22Rv1 (cell line): ENCODE data around the gene SNAPC3.
A peak's percentile ranks its signal among the peaks of the same experiment; 100 is the strongest.

Experiments used
- H3K27ac ChIP-seq: fragments of 450-650 bp; 2 replicates; pipeline ENCODE4 v1.5.1; 2017
- CTCF ChIP-seq: fragments of 450-650 bp; IDR thresholded peaks from 2 replicates; pipeline ENCODE4 v1.5.1; 2017; ENCODE audit warnings: mild to moderate bottlenecking
- ZFX ChIP-seq: fragments of 450-650 bp; IDR thresholded peaks from 2 replicates; pipeline ENCODE4 v1.6.1; 2017; ENCODE audit warnings: antibody characterized with exemption, borderline replicate concordance

SNAPC3 gene

GRCh38 chr9:15480028-15480427, 57.4 kb downstream of the SNAPC3 start:
- TF ChIP-seq ZFX (no peak), CTCF (no peak)
- H3K27ac ChIP-seq = no peak overlapping the region

GRCh38 chr9:15482146-15482545, 59.5 kb downstream of the SNAPC3 start:
- no peak for TF ChIP-seq CTCF
- no peak for TF ChIP-seq ZFX
- H3K27ac ChIP-seq = no peak overlapping the region

- TF ChIP-seq CTCF (no peak), ZFX (no peak)
- no peak overlapping the region for H3K27ac ChIP-seq
Observed at GRCh38 chr9:15484802-15485201, 62.1 kb downstream of the SNAPC3 start.

- no peak overlapping the region for H3K27ac ChIP-seq
- TF ChIP-seq ZFX = no peak
- peak; percentile 60 for TF ChIP-seq CTCF
Observed at GRCh38 chr9:15485836-15486666, 63.4 kb downstream of the SNAPC3 start.

- H3K27ac ChIP-seq = no peak overlapping the region
- no peak for TF ChIP-seq ZFX
- TF ChIP-seq CTCF = no peak
Observed at GRCh38 chr9:15491950-15492349, 69.3 kb downstream of the SNAPC3 start.

GRCh38 chr9:15492485-15493150, 69.9 kb downstream of the SNAPC3 start:
- TF ChIP-seq ZFX (no peak), CTCF (no peak)
- H3K27ac ChIP-seq = no peak overlapping the region

- H3K27ac ChIP-seq = no peak overlapping the region
Observed at GRCh38 chr9:15498246-15498995, 75.7 kb downstream of the SNAPC3 start.

More at GRCh38 chr9:15498246-15498995, 75.7 kb downstream of the SNAPC3 start:
- TF ChIP-seq ZFX (no peak), CTCF (no peak)
